ENCODE results near the gene RIMBP2.

Gene RIMBP2

GRCh38 chr12:130710733-130711080, 5.4 kb downstream of the RIMBP2 start:
- Histone ChIP-seq H3K9ac (ENCODE audit: low read length) (no peak overlapping the region), H3K4me3 (ENCODE audit: low read length) (no peak overlapping the region), H3K36me3 (ENCODE audit: control insufficient read depth, insufficient read depth, low read length, severe bottlenecking) (no peaks in the 10 kb centered on the region), H3K9me3 (ENCODE audit: control insufficient read depth, low read length) (no peaks in the 10 kb centered on the region), H3K4me1 (ENCODE audit: control insufficient read depth, insufficient read depth, low read length) (no peaks in the 10 kb centered on the region), H3K27me3 (replicated peaks; ENCODE audit: control insufficient read depth, insufficient read depth, low read length) (peaks cover 21% of the 10 kb centered on the region)
- no peak for DNase-seq (ENCODE audit: low read depth)

- no peak for DNase-seq (ENCODE audit: low read depth)
- Histone ChIP-seq H3K27me3 (replicated peaks; ENCODE audit: control insufficient read depth, insufficient read depth, low read length) (peaks cover 21% of the 10 kb centered on the region), H3K4me3 (ENCODE audit: low read length) (no peak overlapping the region), H3K4me1 (ENCODE audit: control insufficient read depth, insufficient read depth, low read length) (no peaks in the 10 kb centered on the region), H3K9me3 (ENCODE audit: control insufficient read depth, low read length) (no peaks in the 10 kb centered on the region), H3K9ac (ENCODE audit: low read length) (no peak overlapping the region), H3K36me3 (ENCODE audit: control insufficient read depth, insufficient read depth, low read length, severe bottlenecking) (no peaks in the 10 kb centered on the region)
These were observed 5.9 kb downstream of the RIMBP2 start for GRCh38 chr12:130709971-130710732.

- peaks cover 21% of the 10 kb centered on the region for H3K27me3 ChIP-seq (replicated peaks; ENCODE audit: control insufficient read depth, insufficient read depth, low read length)
- no peaks in the 10 kb centered on the region for H3K9me3 ChIP-seq (ENCODE audit: control insufficient read depth, low read length)
- no peaks in the 10 kb centered on the region for H3K4me1 ChIP-seq (ENCODE audit: control insufficient read depth, insufficient read depth, low read length)
- H3K36me3 ChIP-seq (ENCODE audit: control insufficient read depth, insufficient read depth, low read length, severe bottlenecking), result no peaks in the 10 kb centered on the region
- DNase-seq (ENCODE audit: low read depth), result no peak
- no peak overlapping the region for H3K4me3 ChIP-seq (ENCODE audit: low read length)
- H3K9ac ChIP-seq (ENCODE audit: low read length), result no peak overlapping the region
These were observed 6.7 kb downstream of the RIMBP2 start for GRCh38 chr12:130709151-130709970.

GRCh38 chr12:130708648-130709047, 7.5 kb downstream of the RIMBP2 start:
- Histone ChIP-seq H3K4me3 (ENCODE audit: low read length) (no peak overlapping the region), H3K27me3 (replicated peaks; ENCODE audit: control insufficient read depth, insufficient read depth, low read length) (peaks cover 14% of the 10 kb centered on the region), H3K9me3 (ENCODE audit: control insufficient read depth, low read length) (no peaks in the 10 kb centered on the region), H3K36me3 (ENCODE audit: control insufficient read depth, insufficient read depth, low read length, severe bottlenecking) (no peaks in the 10 kb centered on the region), H3K9ac (ENCODE audit: low read length) (no peak overlapping the region), H3K4me1 (ENCODE audit: control insufficient read depth, insufficient read depth, low read length) (no peaks in the 10 kb centered on the region)
- no peak for DNase-seq (ENCODE audit: low read depth)

GRCh38 chr12:130707571-130707891, 8.6 kb downstream of the RIMBP2 start:
- H3K9me3 ChIP-seq (ENCODE audit: control insufficient read depth, low read length), result no peaks in the 10 kb centered on the region
- DNase-seq (ENCODE audit: low read depth), result no peak
- H3K27me3 ChIP-seq (replicated peaks; ENCODE audit: control insufficient read depth, insufficient read depth, low read length), result peaks cover 8% of the 10 kb centered on the region
- no peak overlapping the region for H3K9ac ChIP-seq (ENCODE audit: low read length)
- H3K4me1 ChIP-seq (ENCODE audit: control insufficient read depth, insufficient read depth, low read length), result no peaks in the 10 kb centered on the region
- no peak overlapping the region for H3K4me3 ChIP-seq (ENCODE audit: low read length)
- H3K36me3 ChIP-seq (ENCODE audit: control insufficient read depth, insufficient read depth, low read length, severe bottlenecking), result no peaks in the 10 kb centered on the region

GRCh38 chr12:130706885-130707570, 9.1 kb downstream of the RIMBP2 start:
- no peak overlapping the region for H3K9ac ChIP-seq (ENCODE audit: low read length)
- H3K27me3 ChIP-seq (replicated peaks; ENCODE audit: control insufficient read depth, insufficient read depth, low read length), result peaks cover 6% of the 10 kb centered on the region
- H3K4me3 ChIP-seq (ENCODE audit: low read length), result no peak overlapping the region
- no peaks in the 10 kb centered on the region for H3K36me3 ChIP-seq (ENCODE audit: control insufficient read depth, insufficient read depth, low read length, severe bottlenecking)
- H3K4me1 ChIP-seq (ENCODE audit: control insufficient read depth, insufficient read depth, low read length), result no peaks in the 10 kb centered on the region
- DNase-seq (ENCODE audit: low read depth), result no peak
- no peaks in the 10 kb centered on the region for H3K9me3 ChIP-seq (ENCODE audit: control insufficient read depth, low read length)

GRCh38 chr12:130706311-130706710, 9.8 kb downstream of the RIMBP2 start:
- H3K9ac ChIP-seq (ENCODE audit: low read length), result no peak overlapping the region

GRCh38 chr12:130705178-130705822, 10.8 kb downstream of the RIMBP2 start:
- Histone ChIP-seq H3K36me3 (ENCODE audit: control insufficient read depth, insufficient read depth, low read length, severe bottlenecking) (no peaks in the 10 kb centered on the region), H3K27me3 (replicated peaks; ENCODE audit: control insufficient read depth, insufficient read depth, low read length) (no peaks in the 10 kb centered on the region), H3K9me3 (ENCODE audit: control insufficient read depth, low read length) (no peaks in the 10 kb centered on the region), H3K9ac (ENCODE audit: low read length) (no peak overlapping the region), H3K4me1 (ENCODE audit: control insufficient read depth, insufficient read depth, low read length) (no peaks in the 10 kb centered on the region), H3K4me3 (ENCODE audit: low read length) (no peak overlapping the region)
- no peak for DNase-seq (ENCODE audit: low read depth)

More at GRCh38 chr12:130706311-130706710, 9.8 kb downstream of the RIMBP2 start:
- Histone ChIP-seq H3K27me3 (replicated peaks; ENCODE audit: control insufficient read depth, insufficient read depth, low read length) (no peaks in the 10 kb centered on the region), H3K4me3 (ENCODE audit: low read length) (no peak overlapping the region), H3K36me3 (ENCODE audit: control insufficient read depth, insufficient read depth, low read length, severe bottlenecking) (no peaks in the 10 kb centered on the region), H3K4me1 (ENCODE audit: control insufficient read depth, insufficient read depth, low read length) (no peaks in the 10 kb centered on the region), H3K9me3 (ENCODE audit: control insufficient read depth, low read length) (no peaks in the 10 kb centered on the region)
- DNase-seq (ENCODE audit: low read depth), result no peak

- Histone ChIP-seq H3K36me3 (ENCODE audit: control insufficient read depth, insufficient read depth, low read length, severe bottlenecking) (no peaks in the 10 kb centered on the region), H3K9me3 (ENCODE audit: control insufficient read depth, low read length) (no peaks in the 10 kb centered on the region), H3K4me1 (ENCODE audit: control insufficient read depth, insufficient read depth, low read length) (no peaks in the 10 kb centered on the region), H3K27me3 (replicated peaks; ENCODE audit: control insufficient read depth, insufficient read depth, low read length) (no peaks in the 10 kb centered on the region), H3K9ac (ENCODE audit: low read length) (no peak overlapping the region), H3K4me3 (ENCODE audit: low read length) (no peak overlapping the region)
- no peak for DNase-seq (ENCODE audit: low read depth)
These were observed 11.5 kb downstream of the RIMBP2 start for GRCh38 chr12:130704606-130705005.

GRCh38 chr12:130703733-130704375, 12.2 kb downstream of the RIMBP2 start:
- no peak overlapping the region for H3K4me3 ChIP-seq (ENCODE audit: low read length)
- no peaks in the 10 kb centered on the region for H3K4me1 ChIP-seq (ENCODE audit: control insufficient read depth, insufficient read depth, low read length)
- H3K9me3 ChIP-seq (ENCODE audit: control insufficient read depth, low read length), result no peaks in the 10 kb centered on the region
- no peaks in the 10 kb centered on the region for H3K27me3 ChIP-seq (replicated peaks; ENCODE audit: control insufficient read depth, insufficient read depth, low read length)
- H3K36me3 ChIP-seq (ENCODE audit: control insufficient read depth, insufficient read depth, low read length, severe bottlenecking), result no peaks in the 10 kb centered on the region
- DNase-seq (ENCODE audit: low read depth), result no peak
- no peak overlapping the region for H3K9ac ChIP-seq (ENCODE audit: low read length)

Measured in adipocyte (in vitro differentiated cells).